Stomach (tissue), 9 donors: Measurements from ENCODE around the gene AGMO. TPM values are rescaled to one million over a fixed set of nuclear protein-coding genes. Genes with fewer than 3 reads are reported as not detected.
A peak's percentile ranks its signal among the peaks of the same experiment; 100 is the strongest.

Source experiments
- DNase-seq, 2 donors: peaks; one replicate each; pipeline versions ENCODE4 v3.0.0 to v3.0.0-alpha.2; 2013 to 2019
- H3K27ac ChIP-seq, 5 donors: fragments of 200-600 bp in 4 of 5; sonication (generic) in 4 of 5; one replicate each; pipeline ENCODE4 v1.5.1; 2013 to 2019; ENCODE audit warnings: mild to moderate bottlenecking in 1 of 5, moderate library complexity in 1 of 5
- H3K27me3 ChIP-seq, 3 donors: fragments of 200-600 bp; sonication (generic); one replicate each; pipeline ENCODE4 v1.5.1; 2017 to 2019; ENCODE audit warnings: mixed run types in 1 of 3
- H3K36me3 ChIP-seq, 4 donors: fragments of 200-600 bp; sonication (generic); 1 replicate in 3 of 4; 2 replicates in 1 of 4; pipeline ENCODE4 v1.5.1; 2016 to 2019
- H3K4me1 ChIP-seq, 4 donors: fragments of 200-600 bp; sonication (generic); one replicate each; pipeline ENCODE4 v1.5.1; 2016 to 2019
- H3K4me3 ChIP-seq, 4 donors: fragments of 200-600 bp; sonication (generic) in 3 of 4; one replicate each; pipeline ENCODE4 v1.5.1; 2016 to 2019; ENCODE audit warnings: mild to moderate bottlenecking in 1 of 4
- H3K9me3 ChIP-seq, 4 donors: fragments of 200-600 bp; sonication (generic); one replicate each; pipeline ENCODE4 v1.5.1; 2016 to 2019
- EP300 ChIP-seq: sonication (generic); formaldehyde crosslinking; IDR thresholded peaks from one replicate; pipeline ENCODE4 v1.6.1; 2017; ENCODE audit warnings: antibody characterized with exemption
- POLR2A ChIP-seq, 4 donors: fragments of 450-650 bp; IDR thresholded peaks; one replicate each; pipeline ENCODE4 v1.6.1; 2016; ENCODE audit warnings: antibody characterized with exemption in 4 of 4, control low read depth in 2 of 4, mild to moderate bottlenecking in 1 of 4, moderate library complexity in 1 of 4
- POLR2AphosphoS5 ChIP-seq, 3 donors: sonication (generic); formaldehyde crosslinking; IDR thresholded peaks; one replicate each; pipeline ENCODE4 v1.6.1; 2016; ENCODE audit warnings: antibody characterized with exemption in 3 of 3
- WGBS, 5 donors: extraction: QIAGEN DNeasy Blood & Tissue Kit in 3 of 5; methylation state at CpG; one replicate each; pipeline versions ENCODE4 v1.1.5 to v1.1.7; 2013 to 2018; 5-methylcytosine and 5-hydroxymethylcytosine counted together
- intact Hi-C: fragments of 100-400 bp; cut with DNase I; formaldehyde crosslinking; loops from one replicate; pipeline ENCODE4 v1.15.1; 2023; ENCODE audit warnings: low total_unique reads
- polyA plus RNA-seq, 3 donors: library from polyadenylated mRNA; stranded (reverse); fragments of 200-250 nt; gene quantifications; one replicate each; pipeline ENCODE4 v1.2.3, GENCODE V29; 2013
- total RNA-seq, 5 donors: library from RNA; depleted of rRNA; stranded (reverse); fragments of >200 nt; gene quantifications; one replicate each; pipeline versions ENCODE4 v1.1.0 to v1.2.3, GENCODE V29; 2014 to 2016
- TF ChIP-seq, protein P1 (sequence below), 7 experiments: fragments of 450-650 bp in 4 of 7; fragments of 200-600 bp in 3 of 7; sonication (generic) in 3 of 7; IDR thresholded peaks; one replicate each; pipeline ENCODE4 v1.5.1; 2016 to 2019; ENCODE audit warnings: antibody characterized with exemption in 7 of 7, control low read depth in 2 of 7, mild to moderate bottlenecking in 1 of 7
- donor health status: healthy with polysubstance abuse.
- donor health status: Bipolar disorder and iron deficiency.
- donor health status: healthy.

AGMO gene
- total and polyA plus RNA-seq, 8 donors = 0.03 to 33.0 (median 5.0) TPM; not detected in 5

DNA sequence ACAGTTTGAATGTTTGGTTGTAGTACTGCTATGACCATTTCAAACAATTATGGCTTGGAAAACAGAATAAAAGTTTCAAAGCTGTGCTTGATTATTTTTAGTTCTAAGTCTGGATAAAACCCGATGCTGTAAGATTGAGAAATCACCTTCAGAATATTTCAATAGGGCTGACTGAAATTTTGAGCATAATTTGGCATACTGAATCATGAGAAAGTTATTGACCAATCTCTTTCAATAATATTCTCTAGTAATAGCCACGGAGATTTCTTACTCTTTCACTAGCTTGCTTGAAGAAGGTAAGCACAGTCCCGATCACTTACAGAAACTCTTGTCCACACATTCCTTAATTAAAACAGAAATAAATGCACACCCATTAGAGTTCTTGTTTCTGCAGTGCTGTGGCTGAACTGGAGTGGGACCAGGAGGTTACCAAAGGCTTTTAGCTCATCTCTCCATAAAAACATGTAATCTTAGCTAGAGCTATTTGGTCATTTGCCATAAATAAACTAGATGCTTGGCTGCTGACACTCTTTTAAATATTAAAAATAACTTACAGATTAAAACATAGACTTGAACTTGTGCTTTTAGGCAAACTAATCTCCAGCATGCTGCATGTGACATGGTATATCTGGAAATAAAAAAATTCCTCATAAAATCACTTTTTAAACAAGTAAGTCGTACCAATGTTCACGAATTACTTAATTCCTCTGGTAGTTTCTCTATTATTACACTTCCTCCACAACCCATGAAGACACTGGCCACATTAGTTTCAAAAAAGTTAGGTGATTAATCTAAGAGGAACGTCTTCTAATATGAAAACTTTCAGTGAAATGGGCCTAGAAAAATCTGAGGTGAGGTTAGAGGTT lies 97.8 kb downstream of the AGMO start:
- intact Hi-C loops = no loop called here
- WGBS, 5 donors = 49 to 68% (median 64%) methylated on average over 6 of the region's 6 CpGs
- Histone ChIP-seq H3K4me3 (no peak overlapping the region), H3K4me1 (peaks cover 0 to 16% (median 0%) of the 10 kb centered on the region in 4 donors), H3K9me3 (no peaks in the 10 kb centered on the region), H3K27ac (peak overlapping the region in 3 of 5 donors; percentile 29 to 36 (median 36)), H3K27me3 (no peaks in the 10 kb centered on the region), H3K36me3 (no peaks in the 10 kb centered on the region)
- TF ChIP-seq, protein P1, sequence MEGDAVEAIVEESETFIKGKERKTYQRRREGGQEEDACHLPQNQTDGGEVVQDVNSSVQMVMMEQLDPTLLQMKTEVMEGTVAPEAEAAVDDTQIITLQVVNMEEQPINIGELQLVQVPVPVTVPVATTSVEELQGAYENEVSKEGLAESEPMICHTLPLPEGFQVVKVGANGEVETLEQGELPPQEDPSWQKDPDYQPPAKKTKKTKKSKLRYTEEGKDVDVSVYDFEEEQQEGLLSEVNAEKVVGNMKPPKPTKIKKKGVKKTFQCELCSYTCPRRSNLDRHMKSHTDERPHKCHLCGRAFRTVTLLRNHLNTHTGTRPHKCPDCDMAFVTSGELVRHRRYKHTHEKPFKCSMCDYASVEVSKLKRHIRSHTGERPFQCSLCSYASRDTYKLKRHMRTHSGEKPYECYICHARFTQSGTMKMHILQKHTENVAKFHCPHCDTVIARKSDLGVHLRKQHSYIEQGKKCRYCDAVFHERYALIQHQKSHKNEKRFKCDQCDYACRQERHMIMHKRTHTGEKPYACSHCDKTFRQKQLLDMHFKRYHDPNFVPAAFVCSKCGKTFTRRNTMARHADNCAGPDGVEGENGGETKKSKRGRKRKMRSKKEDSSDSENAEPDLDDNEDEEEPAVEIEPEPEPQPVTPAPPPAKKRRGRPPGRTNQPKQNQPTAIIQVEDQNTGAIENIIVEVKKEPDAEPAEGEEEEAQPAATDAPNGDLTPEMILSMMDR (IDR thresholded peaks at IDR 0.05) = no peak
- TF ChIP-seq POLR2A (IDR thresholded peaks at IDR 0.05) (no peak), EP300 (no peak), POLR2AphosphoS5 (IDR thresholded peaks at IDR 0.05) (no peak)
- peak in 1 of 2 donors; percentile 67 for DNase-seq

DNA sequence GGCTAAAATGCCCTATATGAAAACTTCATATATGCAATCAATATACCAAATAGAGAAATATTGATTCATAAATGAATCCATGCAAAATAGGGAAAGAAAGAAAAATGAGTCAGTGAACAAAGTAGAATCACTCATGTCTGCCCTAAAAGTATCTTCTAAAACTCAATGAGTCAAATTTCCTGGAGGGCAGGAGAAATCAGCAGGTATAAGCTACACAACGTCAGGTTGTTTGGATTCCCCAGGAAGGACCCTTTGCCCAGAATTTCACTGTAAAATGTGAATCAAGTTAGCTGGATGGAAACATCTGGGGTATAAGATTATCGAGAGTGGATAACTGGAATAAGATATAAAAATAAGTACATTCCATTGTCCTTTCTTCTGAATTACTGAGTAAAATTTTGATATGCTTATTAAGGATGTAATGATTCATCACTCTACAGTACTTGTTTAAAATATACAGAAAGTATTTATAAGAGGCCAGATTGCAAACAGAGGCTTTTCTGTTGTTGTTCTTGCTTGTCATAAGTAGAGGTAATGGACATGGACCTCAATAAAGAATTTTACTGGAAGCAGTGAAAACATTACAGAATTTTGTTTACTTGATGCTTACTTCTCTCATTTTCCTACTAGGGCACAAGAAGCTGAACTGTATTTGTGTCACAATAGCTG lies 99.0 kb downstream of the AGMO start:
- H3K4me3 ChIP-seq = no peak overlapping the region
- intact Hi-C loops = no loop called here
- H3K36me3 ChIP-seq = no peaks in the 10 kb centered on the region
- TF ChIP-seq, protein P1 (IDR thresholded peaks at IDR 0.05) = no peak
- WGBS, 5 donors = 58 to 66% (median 64%) methylated on average over 2 of the region's 2 CpGs
- H3K27me3 ChIP-seq = no peaks in the 10 kb centered on the region
- peak overlapping the region in 1 of 5 donors; percentile 29 for H3K27ac ChIP-seq
- no peaks in the 10 kb centered on the region for H3K9me3 ChIP-seq
- peaks cover 0 to 16% (median 0%) of the 10 kb centered on the region in 4 donors for H3K4me1 ChIP-seq
- no peak for DNase-seq

DNA sequence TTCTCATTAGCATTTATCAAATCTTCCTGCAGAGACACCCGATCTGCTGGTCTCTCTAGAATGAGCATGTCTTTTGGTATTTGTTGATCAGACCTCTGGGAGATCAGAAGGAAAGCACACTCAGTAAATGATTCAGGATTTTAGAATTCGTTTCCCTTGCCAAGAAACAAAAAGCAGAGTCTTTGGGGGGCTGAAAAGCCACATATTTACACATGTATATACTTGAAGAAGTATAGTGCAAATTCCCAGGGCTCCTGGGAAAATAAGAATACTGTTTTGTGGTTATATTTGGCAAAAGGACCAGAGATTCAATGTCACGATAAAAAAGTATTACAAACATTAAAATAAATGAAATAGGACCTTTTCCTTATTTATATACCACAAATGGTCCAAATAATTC lies 100.2 kb downstream of the AGMO start:
- H3K4me3 ChIP-seq = no peak overlapping the region
- DNase-seq = no peak
- no peak overlapping the region for H3K27ac ChIP-seq
- TF ChIP-seq POLR2A (IDR thresholded peaks at IDR 0.05) (no peak), EP300 (no peak), POLR2AphosphoS5 (IDR thresholded peaks at IDR 0.05) (no peak)
- TF ChIP-seq, protein P1 (IDR thresholded peaks at IDR 0.05) = no peak
- H3K36me3 ChIP-seq = no peaks in the 10 kb centered on the region
- WGBS, 5 donors = 25 to 36% (median 33%) methylated on average over 3 of the region's 3 CpGs
- peaks cover 0 to 16% (median 0%) of the 10 kb centered on the region in 4 donors for H3K4me1 ChIP-seq
- no peaks in the 10 kb centered on the region for H3K27me3 ChIP-seq
- intact Hi-C loops = no loop called here
- no peaks in the 10 kb centered on the region for H3K9me3 ChIP-seq

DNA sequence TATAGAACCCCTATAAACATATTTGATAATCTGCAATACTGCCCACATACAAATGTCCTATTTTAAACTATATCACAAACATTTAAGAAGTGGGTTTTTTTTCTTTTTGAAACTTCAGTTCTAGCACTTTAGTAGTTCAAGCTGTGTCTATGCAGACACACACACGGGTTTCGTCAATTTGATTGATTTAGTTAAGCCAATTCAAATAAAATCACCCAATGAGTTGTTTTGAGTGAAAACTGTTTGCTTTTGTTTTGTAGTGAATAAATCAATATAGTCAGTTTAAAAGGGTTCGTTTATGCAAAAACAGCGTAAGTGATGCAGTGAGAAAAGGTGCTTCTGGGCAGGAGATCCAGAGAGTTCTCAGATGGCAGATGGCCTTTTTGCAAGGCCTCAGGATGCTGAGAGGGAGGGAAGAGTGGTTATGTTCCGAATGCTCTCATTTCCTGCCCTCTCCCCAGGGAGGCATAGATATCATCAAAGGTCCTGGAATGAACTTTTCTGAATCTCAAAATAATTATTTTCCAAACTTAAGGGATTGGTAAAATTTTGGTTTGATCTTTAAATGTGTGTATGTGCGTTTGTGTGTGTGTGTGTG lies 102.7 kb downstream of the AGMO start:
- no peaks in the 10 kb centered on the region for H3K9me3 ChIP-seq
- H3K4me3 ChIP-seq = no peak overlapping the region
- H3K36me3 ChIP-seq = no peaks in the 10 kb centered on the region
- TF ChIP-seq, protein P1 (IDR thresholded peaks at IDR 0.05) = no peak
- TF ChIP-seq EP300 = no peak
- TF ChIP-seq POLR2A (IDR thresholded peaks at IDR 0.05) = no peak
- TF ChIP-seq POLR2AphosphoS5 (IDR thresholded peaks at IDR 0.05) = no peak
- no peak overlapping the region for H3K27ac ChIP-seq
- H3K27me3 ChIP-seq = no peaks in the 10 kb centered on the region
- DNase-seq = peak in 1 of 2 donors; percentile 34
- peaks cover 0 to 6% (median 0%) of the 10 kb centered on the region in 4 donors for H3K4me1 ChIP-seq
- intact Hi-C loops = no loop called here
- 41 to 63% (median 52%) methylated on average over 6 of the region's 6 CpGs for WGBS, 5 donors
